ENCODE measurements around the gene MLN. TPM values are rescaled to one million over a fixed set of nuclear protein-coding genes. Genes with fewer than 3 reads are reported as not detected.

The MLN gene
- total RNA-seq, 4 donors from 2014 or later, result not detected

- no peak for DNase-seq
- Histone ChIP-seq H3K9me3 (no peaks in the 10 kb centered on the region), H3K4me1 (peaks cover 0 to 14% of the 10 kb centered on the region in 2 donors), H3K27me3 (no peaks in the 10 kb centered on the region), H3K36me3 (no peaks in the 10 kb centered on the region), H3K4me3 (no peak overlapping the region), H3K27ac (peak overlapping the region in 1 of 2 donors; percentile 15)
- intact Hi-C loops (cut with DNase I; ENCODE audit: low total_unique reads), result no loop called here
- TF ChIP-seq CTCF (IDR thresholded peaks at IDR 0.05) (no peak), POLR2A (IDR thresholded peaks at IDR 0.05) (no peak)
Observed at GRCh38 chr6:33781131-33781975, 22.4 kb downstream of the MLN start.

- H3K36me3 ChIP-seq, result no peaks in the 10 kb centered on the region
- H3K9me3 ChIP-seq, result no peaks in the 10 kb centered on the region
- H3K4me1 ChIP-seq, result no peaks in the 10 kb centered on the region
- TF ChIP-seq CTCF (IDR thresholded peaks at IDR 0.05) (no peak), POLR2A (IDR thresholded peaks at IDR 0.05) (no peak)
- DNase-seq, result no peak
- intact Hi-C loops (cut with DNase I; ENCODE audit: low total_unique reads), result loop anchor here (10.0 kb wide), 1 partner anchor 375 kb away; no protein-coding TSS in a partner anchor
- no peak overlapping the region for H3K4me3 ChIP-seq
- no peaks in the 10 kb centered on the region for H3K27me3 ChIP-seq
- H3K27ac ChIP-seq, result no peak overlapping the region
Observed at GRCh38 chr6:33779895-33780294, 23.9 kb downstream of the MLN start.

GRCh38 chr6:33779290-33779689 is 24.5 kb downstream of the MLN start:
- no peak for DNase-seq
- H3K4me1 ChIP-seq, result no peaks in the 10 kb centered on the region
- no peak overlapping the region for H3K4me3 ChIP-seq
- no peaks in the 10 kb centered on the region for H3K27me3 ChIP-seq
- H3K27ac ChIP-seq, result no peak overlapping the region
- H3K36me3 ChIP-seq, result no peaks in the 10 kb centered on the region
- no peaks in the 10 kb centered on the region for H3K9me3 ChIP-seq
- intact Hi-C loops (cut with DNase I; ENCODE audit: low total_unique reads), result loop anchor here (10.0 kb wide), 1 partner anchor 376 kb away; no protein-coding TSS in a partner anchor
- TF ChIP-seq POLR2A (IDR thresholded peaks at IDR 0.05) (no peak), CTCF (IDR thresholded peaks at IDR 0.05) (no peak)

- TF ChIP-seq CTCF (IDR thresholded peaks at IDR 0.05), result no peak
- no peak for TF ChIP-seq POLR2A (IDR thresholded peaks at IDR 0.05)
- Histone ChIP-seq H3K36me3 (no peaks in the 10 kb centered on the region), H3K9me3 (no peaks in the 10 kb centered on the region), H3K27me3 (no peaks in the 10 kb centered on the region), H3K27ac (no peak overlapping the region), H3K4me3 (no peak overlapping the region), H3K4me1 (no peaks in the 10 kb centered on the region)
- no peak for DNase-seq
- intact Hi-C loops (cut with DNase I; ENCODE audit: low total_unique reads), result loop anchor here (10.0 kb wide), 1 partner anchor 376 kb away; no protein-coding TSS in a partner anchor
Observed at GRCh38 chr6:33778444-33779121, 25.2 kb downstream of the MLN start.

Measured in uterus (tissue), 4 donors.